Inflammatory macrophage (primary cell): Measurements from ENCODE around the gene HDHD2.

Experiments used
- DNase-seq, 2 donors: peaks; one replicate each; pipeline ENCODE4 v3.0.0-alpha.2; 2020 to 2022

Gene HDHD2

DNA sequence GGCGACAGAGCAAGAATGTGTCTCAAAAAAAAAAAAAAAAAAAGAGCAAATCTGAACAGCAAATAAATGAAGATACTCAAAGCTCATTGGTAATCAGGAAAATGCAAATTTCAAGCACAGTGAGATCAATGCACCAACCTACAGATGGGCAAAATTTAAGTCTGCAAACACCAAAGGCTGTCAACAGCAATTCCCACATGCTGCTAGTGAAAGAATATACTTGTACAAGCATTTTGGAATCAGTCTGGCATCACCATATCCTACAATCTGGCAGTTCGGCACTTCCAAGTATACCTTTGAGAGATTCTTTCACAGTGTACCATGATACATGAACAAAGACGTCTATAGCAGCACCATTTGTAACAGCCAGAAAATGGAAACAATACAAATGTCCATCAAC, 4.1 kb downstream of the HDHD2 start:
- no peak for DNase-seq

GRCh38 chr18:47143899-47144485, 6.3 kb downstream of the HDHD2 start:
- no peak for DNase-seq

- DNase-seq: no peak
These were observed 7.1 kb downstream of the HDHD2 start for GRCh38 chr18:47143153-47143552.

GRCh38 chr18:47141289-47141688, 9.0 kb downstream of the HDHD2 start:
- DNase-seq: no peak

DNA sequence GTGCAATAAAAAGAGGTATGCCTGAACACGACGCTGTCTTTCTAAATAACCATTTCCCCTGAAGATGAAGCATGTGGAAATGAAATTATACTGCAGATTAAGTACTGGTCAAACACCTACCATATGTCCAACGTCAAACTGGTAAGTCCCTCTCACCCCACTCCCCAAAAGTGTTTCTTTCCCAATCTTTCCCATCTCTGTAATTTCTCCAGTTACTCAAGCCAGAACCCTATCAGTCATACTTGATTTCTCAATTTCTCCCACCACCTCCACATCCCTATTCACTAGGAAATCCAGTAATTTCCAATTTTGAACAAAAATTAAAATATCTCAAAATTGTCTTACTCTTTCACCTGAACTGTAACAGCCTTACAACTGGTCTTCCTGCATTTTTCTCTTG, 29.2 kb downstream of the HDHD2 start:
- no peak for DNase-seq

DNA sequence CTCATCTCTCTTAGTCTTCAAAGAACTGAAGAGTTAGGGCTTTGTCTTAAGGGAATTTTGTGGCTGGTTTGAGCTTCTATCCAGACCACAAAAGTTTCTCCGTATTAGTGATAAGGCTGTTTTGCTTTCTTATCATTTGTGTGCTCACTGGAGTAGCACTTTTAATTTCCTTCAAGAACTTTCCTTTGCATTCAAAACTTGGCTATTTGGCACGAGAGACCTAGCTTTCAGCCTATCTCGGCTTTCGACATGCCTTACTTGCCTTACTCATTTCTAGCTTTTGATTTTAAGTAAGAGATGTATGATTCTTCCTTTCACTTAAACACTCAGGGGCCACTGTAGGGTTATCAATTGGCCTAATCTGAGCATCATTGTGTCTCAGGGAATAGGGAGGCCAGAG, 29.9 kb downstream of the HDHD2 start:
- DNase-seq: no peak

GRCh38 chr18:47118981-47119380, 31.3 kb downstream of the HDHD2 start:
- DNase-seq: no peak

DNA sequence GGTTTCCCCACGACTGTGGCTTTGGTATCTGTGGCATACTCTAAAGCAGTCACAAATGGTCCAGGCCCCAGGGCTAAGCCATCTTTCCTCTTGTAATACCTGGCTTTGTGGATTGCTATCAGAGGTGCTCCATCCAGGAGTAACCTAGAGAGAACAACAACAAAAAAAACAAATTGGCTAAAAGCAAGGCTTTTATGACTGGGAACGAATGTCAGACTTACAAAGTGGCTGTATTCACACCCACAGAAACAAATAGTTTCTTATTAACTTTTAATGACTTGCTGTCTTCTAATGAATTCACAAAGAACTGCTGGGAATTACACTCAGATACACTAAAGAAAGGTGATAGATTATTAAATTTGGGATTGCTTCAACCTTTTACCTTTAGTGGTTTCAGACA, 35.1 kb downstream of the HDHD2 start:
- DNase-seq: no peak

DNA sequence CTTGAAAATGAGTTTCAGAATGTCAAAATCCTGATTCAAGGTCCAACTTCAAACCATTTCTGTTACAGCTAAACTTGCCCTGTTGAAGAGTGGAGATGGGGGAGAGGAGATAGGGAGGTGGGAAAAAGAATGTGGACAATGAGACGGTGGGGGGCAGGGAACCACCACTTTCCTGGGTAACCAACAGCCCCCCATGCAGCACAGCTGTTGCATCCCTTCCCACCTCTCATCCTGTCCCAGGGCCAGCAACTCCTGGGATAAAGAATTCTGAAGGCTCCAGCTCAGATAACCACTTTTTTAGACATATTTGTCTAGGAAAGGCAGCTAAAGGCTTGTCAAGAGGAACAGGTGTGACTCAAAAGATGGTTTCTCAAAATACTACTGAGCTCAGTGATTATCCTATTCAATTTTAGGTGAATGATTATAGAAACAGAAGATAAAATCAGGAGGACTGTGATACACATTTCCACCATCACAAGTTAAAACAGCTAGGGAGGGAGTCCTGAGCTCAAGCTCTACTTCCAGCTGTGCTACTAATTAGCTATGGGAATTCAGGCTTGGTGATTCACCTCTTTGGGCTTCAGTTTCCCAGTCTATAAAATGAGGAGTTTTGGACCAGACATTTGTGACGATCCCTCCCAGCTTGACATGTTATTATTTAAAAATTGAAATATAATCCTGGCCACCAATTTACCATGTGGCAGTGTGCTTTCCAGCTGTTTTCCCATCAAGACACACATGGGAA, 36.3 kb downstream of the HDHD2 start:
- no peak for DNase-seq

DNA sequence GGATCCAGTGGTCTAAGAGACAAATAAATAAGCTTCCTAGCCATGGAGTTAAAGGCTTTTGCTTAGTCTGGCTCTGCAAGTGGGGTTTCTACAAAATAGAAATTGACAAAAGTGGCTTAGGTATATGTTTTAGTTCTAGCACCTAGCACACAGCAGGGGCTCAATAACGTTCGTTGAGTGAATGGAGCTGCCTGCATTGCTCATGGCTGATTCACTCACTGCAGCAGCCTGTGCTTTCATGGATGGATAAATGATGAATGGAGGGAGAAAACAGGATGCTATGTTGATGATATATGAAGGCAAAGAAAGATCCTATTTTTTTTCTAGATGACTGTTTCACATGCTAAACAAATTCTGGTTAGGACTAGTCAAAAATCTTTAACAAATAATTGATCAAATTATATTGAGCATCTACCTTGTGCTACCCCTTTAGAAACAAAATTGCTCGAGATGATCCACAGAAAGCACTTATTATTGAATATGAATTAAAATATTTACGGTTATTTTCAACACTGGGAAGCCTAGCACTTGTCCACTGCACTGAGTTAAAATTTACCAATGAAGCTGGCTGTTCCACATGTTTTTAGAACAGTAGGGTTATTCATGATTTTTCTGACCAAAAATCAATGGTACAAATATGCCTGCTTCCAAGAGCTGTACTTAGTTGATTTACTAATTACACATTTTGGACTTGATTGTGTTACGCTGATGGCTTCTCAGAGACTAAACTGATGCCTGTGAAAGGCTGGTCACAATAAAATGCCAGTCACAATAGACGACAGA, 39.6 kb downstream of the HDHD2 start:
- DNase-seq: no peak

DNA sequence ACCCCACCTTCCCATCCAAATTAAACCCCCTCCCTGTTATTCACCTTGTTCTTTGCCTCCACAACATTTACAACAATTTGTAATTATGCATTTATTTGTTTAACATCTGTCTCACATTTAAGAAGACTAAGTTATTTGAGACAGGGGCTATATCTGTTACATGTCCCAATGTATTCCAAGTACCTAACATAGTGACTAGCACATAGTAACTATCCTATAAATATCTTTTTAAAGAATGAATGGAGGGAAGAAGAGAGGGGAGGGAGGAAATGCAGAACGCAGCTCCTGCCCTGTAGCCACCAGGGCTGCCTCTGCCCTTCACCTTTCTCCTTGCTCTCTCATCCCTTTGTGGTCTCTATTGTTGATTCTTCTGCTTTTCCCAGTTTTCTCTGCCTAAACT, 40.6 kb downstream of the HDHD2 start:
- no peak for DNase-seq

DNA sequence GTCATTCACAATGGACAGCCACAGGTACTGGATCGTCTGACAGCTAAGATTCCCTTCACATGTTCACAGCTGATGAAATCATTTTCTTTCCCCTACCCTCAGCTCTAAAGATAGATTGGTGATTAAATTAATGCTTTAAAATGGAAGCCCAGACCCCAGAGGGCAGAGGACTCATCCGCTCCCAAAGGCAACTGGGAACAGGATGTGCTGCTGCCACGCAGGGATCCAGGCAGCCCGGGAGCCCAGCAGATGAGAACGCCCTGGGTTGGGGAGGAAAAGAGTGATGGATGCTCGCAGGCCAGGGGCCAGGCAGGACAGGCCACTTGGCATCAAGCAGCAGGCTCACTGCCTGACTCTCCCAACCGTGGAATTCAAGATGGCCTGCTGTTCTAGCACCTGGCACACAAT, 41.3 kb downstream of the HDHD2 start:
- no peak for DNase-seq

DNA sequence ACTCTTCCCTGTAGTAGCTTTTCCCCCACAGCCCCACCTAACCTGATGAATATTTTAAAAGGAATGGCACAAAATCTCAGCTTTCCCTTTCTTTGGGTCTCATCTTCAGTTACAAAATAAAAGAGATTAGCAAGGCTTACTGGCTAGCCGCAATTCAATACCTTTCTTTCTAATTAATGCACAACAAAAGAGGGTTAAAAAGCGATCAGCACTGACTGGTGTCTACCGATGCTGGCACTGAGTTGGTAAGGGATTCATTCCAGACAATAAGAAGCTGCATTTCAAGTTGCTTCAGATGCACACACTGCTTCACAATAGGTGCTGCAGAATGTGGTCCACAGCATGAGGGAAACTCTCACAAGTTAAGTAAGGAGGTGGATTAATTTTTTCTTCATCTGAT, 41.9 kb downstream of the HDHD2 start:
- DNase-seq: no peak

DNA sequence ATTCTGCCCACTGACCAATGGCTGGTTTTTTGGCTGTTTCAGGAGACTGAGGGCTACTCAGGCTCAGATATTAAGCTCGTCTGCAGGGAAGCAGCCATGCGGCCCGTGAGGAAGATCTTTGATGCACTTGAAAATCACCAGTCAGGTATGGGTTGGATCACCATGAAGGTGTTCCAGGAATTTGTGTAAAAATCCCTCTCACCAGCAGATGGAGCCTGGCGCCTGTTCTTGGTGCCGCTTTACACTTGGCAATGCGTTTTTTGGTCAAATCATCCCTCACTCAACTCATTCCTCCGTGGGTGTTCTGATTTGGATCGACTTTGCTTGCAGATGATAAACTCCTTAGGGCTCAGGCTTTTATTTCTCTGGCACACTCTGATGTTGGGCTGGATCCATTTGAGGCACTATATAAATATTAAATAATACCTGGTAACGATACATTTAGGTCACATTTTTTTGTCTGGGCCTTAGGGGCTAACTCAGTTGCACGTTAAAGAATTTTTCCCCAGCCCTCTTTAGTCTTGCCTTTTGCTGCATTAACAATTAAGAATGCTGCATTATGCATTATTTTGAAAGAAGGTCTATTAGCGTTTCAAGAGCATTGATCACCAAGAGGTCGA, 50.0 kb downstream of the HDHD2 start:
- peak; percentile 24 to 30 for DNase-seq

DNA sequence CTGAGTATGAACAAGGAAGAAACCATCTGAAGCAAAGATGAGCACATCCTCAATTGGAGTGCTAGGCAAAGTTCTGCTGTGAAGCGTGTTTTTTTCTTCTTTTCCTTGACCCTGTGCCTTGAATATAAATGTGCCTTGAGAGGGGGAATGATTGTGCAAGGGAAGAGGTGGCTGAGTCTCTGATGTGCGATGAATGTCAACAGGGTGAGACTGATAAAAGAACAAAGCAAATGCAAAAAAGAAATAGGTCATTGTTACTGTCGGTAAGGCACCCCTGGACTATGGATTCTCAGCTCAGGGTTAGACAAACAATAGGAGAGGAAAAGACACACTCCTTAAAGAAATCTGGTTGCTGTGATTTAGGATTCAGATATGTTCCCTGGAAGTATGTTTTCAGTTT, 54.5 kb downstream of the HDHD2 start:
- no peak for DNase-seq

DNA sequence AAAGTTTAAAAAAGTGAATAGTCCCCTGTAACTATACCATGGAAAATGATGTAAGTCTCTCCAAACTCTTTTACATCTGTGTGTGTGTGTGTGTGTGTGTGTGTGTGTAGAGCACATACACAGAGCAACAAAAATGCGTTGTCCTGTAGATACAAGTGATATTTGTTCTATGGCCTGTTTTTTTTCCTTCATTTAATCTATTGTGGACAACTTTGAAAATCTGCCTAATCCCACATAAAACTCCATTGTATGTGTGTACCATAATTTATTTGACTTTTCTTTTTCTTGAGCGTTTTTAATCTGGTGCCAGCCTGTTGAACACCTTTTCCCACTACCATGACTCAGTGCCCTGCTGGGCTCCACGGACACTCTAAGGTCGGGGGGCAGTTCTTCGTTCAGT, 62.6 kb downstream of the HDHD2 start:
- no peak for DNase-seq

GRCh38 chr18:47081578-47081977, 68.7 kb downstream of the HDHD2 start:
- DNase-seq: no peak

DNA sequence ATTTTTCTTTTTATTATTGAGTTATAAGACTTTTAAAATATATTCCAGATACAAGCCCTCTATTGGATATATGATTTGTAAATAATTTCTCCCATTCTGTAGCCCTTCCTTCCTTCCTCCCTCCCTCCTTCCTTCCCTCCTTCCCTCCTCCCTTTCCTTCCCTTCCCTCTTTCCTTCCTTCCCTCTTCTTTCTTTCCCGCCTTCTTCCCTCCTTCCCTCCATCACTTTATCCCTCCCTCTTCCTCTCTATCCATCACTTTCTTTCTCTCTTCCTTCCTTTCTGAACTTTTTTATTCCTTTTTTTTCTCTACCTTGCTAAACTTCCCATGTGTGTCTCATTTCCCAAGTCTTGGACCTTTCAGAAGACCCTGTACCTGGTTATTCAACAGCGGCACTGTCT, 69.4 kb downstream of the HDHD2 start:
- DNase-seq: no peak

- DNase-seq: no peak
These were observed 73.2 kb downstream of the HDHD2 start for GRCh38 chr18:47077111-47077510.

- DNase-seq: no peak
These were observed 75.0 kb downstream of the HDHD2 start for GRCh38 chr18:47075098-47075883.

DNA sequence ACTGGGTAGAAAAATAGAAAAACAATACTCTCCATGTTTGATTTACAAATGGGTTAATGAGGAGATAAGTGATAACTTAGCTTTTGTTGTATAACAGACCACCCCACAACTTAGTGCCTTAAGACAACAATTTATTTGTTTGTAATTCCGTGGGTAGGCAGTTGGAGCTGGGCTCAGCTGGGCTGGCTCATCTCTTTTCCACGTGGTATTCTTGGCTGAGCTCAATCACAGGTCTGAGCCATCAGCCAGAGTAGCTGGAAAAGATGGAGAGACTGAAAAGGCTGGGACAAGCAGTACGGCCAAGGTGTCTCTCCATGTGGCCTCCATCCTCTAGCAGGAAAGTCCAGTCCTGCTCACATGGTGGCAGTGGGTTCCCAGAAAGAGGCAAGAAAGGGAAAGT, 82.7 kb downstream of the HDHD2 start:
- DNase-seq: no peak

DNA sequence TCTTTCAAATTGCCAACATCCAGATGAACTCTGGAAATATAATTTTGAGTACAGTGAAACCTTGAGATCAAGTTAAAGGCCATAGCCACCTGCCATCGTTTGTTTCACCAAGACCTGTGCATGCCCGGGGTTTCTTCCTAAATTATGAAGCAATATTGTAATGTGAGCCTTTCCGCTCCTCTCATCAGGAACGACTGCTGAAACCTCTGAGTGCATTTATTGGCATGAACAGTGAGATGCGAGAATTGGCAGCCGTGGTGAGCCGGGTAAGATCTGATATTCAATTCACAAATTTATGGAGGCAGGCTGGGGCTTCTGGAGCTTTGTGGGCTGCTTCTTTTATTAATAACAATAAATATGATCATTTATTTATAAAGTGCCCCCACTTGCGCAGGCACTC, 87.2 kb downstream of the HDHD2 start:
- no peak for DNase-seq

- no peak for DNase-seq
These were observed 87.8 kb downstream of the HDHD2 start for GRCh38 chr18:47062471-47062870.
